Endothelial cell of umbilical vein (primary cell): Measurements from ENCODE around the gene KCNAB2. TPM values are rescaled to one million over a fixed set of nuclear protein-coding genes. Genes with fewer than 3 reads are reported as not detected.

ENCODE experiments used
- BruUV-seq: library from RNA; stranded (reverse); fragments of 400-500 nt; replicated peaks from 2 replicates; lab custom pipeline; 2021; lab: Mats Ljungman, UMichigan
- CTCF ChIA-PET: fragments of 300-600, 350-600 bp; sonication (Branson Sonifier 250); formaldehyde crosslinking; loops from one replicate; lab custom pipeline; 2021; ENCODE audit warnings: antibody characterized with exemption, inconsistent platforms; lab: Charles Lee
- POLR2A ChIA-PET: fragments of 300-600, 350-600 bp; sonication (Branson Sonifier 250); formaldehyde crosslinking; loops from one replicate; lab custom pipeline; 2021; ENCODE audit warnings: antibody characterized with exemption, inconsistent platforms; lab: Charles Lee
- DNase-seq: peaks from one replicate; pipeline ENCODE4 v3.0.0-alpha.2; 2011; ENCODE audit warnings: low read depth, low spot score
- FAIRE-seq: peaks from 2 replicates; lab custom pipeline; 2011; peaks lifted over from hg19 to GRCh38; lab: Jason Lieb, UNC
- H2AFZ ChIP-seq: 2 replicates; pipeline ENCODE4 v1.6.0; 2012; ENCODE audit warnings: low read depth, low read length, control low read depth, inconsistent platforms
- H3K27ac ChIP-seq: 2 replicates; pipeline ENCODE4 v1.5.1; 2011; ENCODE audit warnings: low read depth, mild to moderate bottlenecking, control low read depth, low read length, moderate library complexity; ENCODE audit not compliant: insufficient read depth
- H3K27me3 ChIP-seq, 2 experiments: 2 replicates each; pipeline versions ENCODE4 v1.6.0 to v1.6.1; 2011; ENCODE audit warnings: low read length in 2 of 2, mixed read lengths in 1 of 2; ENCODE audit not compliant: control insufficient read depth in 2 of 2, insufficient read depth in 2 of 2
- H3K36me3 ChIP-seq, 2 experiments: 2 replicates in 1 of 2; 3 replicates in 1 of 2; pipeline ENCODE4 v1.5.1; 2011; ENCODE audit warnings: low read length in 2 of 2, mild to moderate bottlenecking in 1 of 2, moderate library complexity in 1 of 2; ENCODE audit not compliant: control insufficient read depth in 2 of 2, insufficient read depth in 2 of 2; ENCODE audit errors: extremely low read depth in 1 of 2
- H3K4me1 ChIP-seq: 3 replicates; pipeline ENCODE4 v1.5.1; 2011; ENCODE audit warnings: mild to moderate bottlenecking, low read length; ENCODE audit not compliant: control insufficient read depth, insufficient read depth; ENCODE audit errors: extremely low read depth
- H3K4me2 ChIP-seq: 2 replicates; pipeline ENCODE4 v1.6.1; 2011; ENCODE audit warnings: low read length, control low read depth, mixed read lengths; ENCODE audit not compliant: insufficient read depth
- H3K4me3 ChIP-seq, 3 experiments: fragments of 200-600 bp in 1 of 3; sonication (generic), shearing (Covaris generic) in 1 of 3; replicated peaks in 1 of 3; 2 replicates each; pipeline ENCODE4 v1.5.1; 2011 to 2016; ENCODE audit warnings: control low read depth in 3 of 3, low read length in 3 of 3, mild to moderate bottlenecking in 2 of 3, inconsistent platforms in 1 of 3, low read depth in 1 of 3, moderate library complexity in 1 of 3; ENCODE audit not compliant: insufficient read depth in 1 of 3
- H3K79me2 ChIP-seq: 2 replicates; pipeline ENCODE4 v1.6.0; 2012; ENCODE audit warnings: low read length, inconsistent platforms; ENCODE audit not compliant: control insufficient read depth, insufficient read depth
- H3K9ac ChIP-seq: replicated peaks from 2 replicates; pipeline ENCODE3; 2011; ENCODE audit warnings: low read length, control low read depth; ENCODE audit not compliant: insufficient read depth; ENCODE audit errors: extremely low read depth
- H3K9me1 ChIP-seq: replicated peaks from 3 replicates; pipeline ENCODE4 v1.6.0; 2011; ENCODE audit warnings: mild to moderate bottlenecking, low read length; ENCODE audit not compliant: control insufficient read depth, insufficient read depth; ENCODE audit errors: extremely low read depth
- H3K9me3 ChIP-seq: replicated peaks from 2 replicates; pipeline ENCODE4 v1.5.1; 2012; ENCODE audit warnings: low read length, inconsistent platforms; ENCODE audit not compliant: control insufficient read depth, insufficient read depth
- H4K20me1 ChIP-seq: replicated peaks from 2 replicates; pipeline ENCODE3; 2011; ENCODE audit warnings: mild to moderate bottlenecking, low read length; ENCODE audit not compliant: control insufficient read depth, insufficient read depth; ENCODE audit errors: extremely low read depth
- EZH2 ChIP-seq: IDR thresholded peaks from 2 replicates; pipeline ENCODE4 v1.6.1; 2012; ENCODE audit warnings: borderline replicate concordance, low read depth, mild to moderate bottlenecking, moderate library complexity, low read length, inconsistent platforms; ENCODE audit not compliant: severe bottlenecking
- FOS ChIP-seq: IDR thresholded peaks from 2 replicates; pipeline ENCODE4 v1.6.1; 2011; ENCODE audit warnings: mild to moderate bottlenecking, low read length, moderate library complexity, borderline replicate concordance; ENCODE audit not compliant: insufficient read depth
- GATA2 ChIP-seq: IDR thresholded peaks from 2 replicates; pipeline ENCODE4 v1.7.0; 2011; ENCODE audit warnings: low read depth, mild to moderate bottlenecking, moderate library complexity, mixed read lengths, low read length; ENCODE audit not compliant: insufficient read length, insufficient read depth
- JUN ChIP-seq: IDR thresholded peaks from 2 replicates; pipeline ENCODE4 v1.6.1; 2011; ENCODE audit warnings: borderline replicate concordance, low read depth; ENCODE audit not compliant: insufficient read length, insufficient read depth
- MAX ChIP-seq: IDR thresholded peaks from 2 replicates; pipeline ENCODE4 v1.6.1; 2011; ENCODE audit not compliant: insufficient read depth, insufficient read length
- POLR2A ChIP-seq: IDR thresholded peaks from 2 replicates; pipeline ENCODE4 v1.6.1; 2012; ENCODE audit warnings: low read depth, mild to moderate bottlenecking, control low read depth, low read length
- dilution Hi-C: fragments of 300-500 bp; cut with MboI; formaldehyde crosslinking; loops from one replicate; pipeline ENCODE4 v1.15.0; 2019; ENCODE audit warnings: low sequenced_read_pairs; ENCODE audit not compliant: extremely low pct_ligation_motif_present
- intact Hi-C: fragments of 100-400 bp; cut with micrococcal nuclease; formaldehyde crosslinking; loops from one replicate; pipeline ENCODE4 v1.10.0; 2022
- polyA plus RNA-seq, 4 experiments: library from polyadenylated mRNA; depleted of rRNA in 3 of 4; stranded (reverse) in 3 of 4; unstranded in 1 of 4; fragments of >200 nt; gene quantifications; 2 replicates each; pipeline versions ENCODE4 v1.2.1 to v1.2.3, GENCODE V29; 2011 to 2012; ENCODE audit warnings: missing spikeins in 1 of 4
- total RNA-seq: library from RNA; stranded (reverse); gene quantifications from 2 replicates; pipeline ENCODE4 v1.2.3, GENCODE V29; 2021

The KCNAB2 gene
- total and polyA plus RNA-seq, 2 donors (not counting 3 experiments of a cell fraction or from before 2014, with no cell fraction given), result 2.4 to 3.8 TPM

DNA sequence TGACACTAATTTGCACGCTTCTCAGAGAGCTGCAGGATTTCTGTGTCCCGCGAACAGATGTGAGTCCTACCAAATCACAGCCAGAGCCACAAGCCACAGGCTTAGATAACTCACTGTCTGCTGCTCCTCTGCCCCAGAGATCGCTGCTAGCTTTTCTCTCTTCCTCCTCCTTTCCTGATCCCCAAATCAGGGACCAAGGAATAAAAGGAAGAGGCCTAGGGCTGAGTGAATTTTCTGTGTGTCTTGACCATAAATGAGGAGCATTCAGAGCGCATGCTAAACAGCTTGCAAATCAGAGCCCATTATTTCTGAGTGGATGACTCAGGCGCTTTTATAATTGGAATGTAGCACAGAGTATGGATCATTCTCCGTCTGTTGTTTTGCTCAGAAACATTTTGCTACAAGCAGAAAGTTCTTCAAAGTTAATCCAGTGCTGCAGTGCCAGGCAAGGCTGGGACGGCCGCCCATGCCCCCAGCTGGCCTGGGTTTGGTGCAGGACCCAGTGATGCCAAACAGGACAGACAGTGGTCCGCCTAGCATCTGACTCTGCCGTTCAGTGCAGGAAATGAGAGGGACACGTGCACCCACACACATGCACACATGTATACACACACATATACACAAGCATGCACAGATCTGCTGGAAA is 38.2 kb downstream of the KCNAB2 start:
- dilution Hi-C loops, result no loop called here
- TF ChIP-seq MAX, result no peak
- TF ChIP-seq EZH2, result no peak
- no peak for TF ChIP-seq GATA2
- TF ChIP-seq JUN, result no peak
- no peak for TF ChIP-seq POLR2A
- TF ChIP-seq FOS, result no peak
- Histone ChIP-seq H3K4me1 (no peaks in the 10 kb centered on the region), H3K4me2 (no peak overlapping the region), H3K9me1 (no peaks in the 10 kb centered on the region), H3K27ac (no peak overlapping the region), H3K27me3 (no peaks in the 10 kb centered on the region), H2AFZ (no peak overlapping the region), H3K4me3 (no peak overlapping the region), H3K9me3 (no peaks in the 10 kb centered on the region), H3K9ac (no peak overlapping the region), H3K36me3 (no peaks in the 10 kb centered on the region), H4K20me1 (no peaks in the 10 kb centered on the region), H3K79me2 (no peaks in the 10 kb centered on the region)
- BruUV-seq, result no TSS peak
- CTCF ChIA-PET, result interaction anchor here (1.6 to 1.8 kb wide), 2 partner anchors 31 to 42 kb away, joined by 3 to 6 read pairs; no protein-coding TSS in a partner anchor
- no peak for DNase-seq
- FAIRE-seq, result no peak
- intact Hi-C loops, result no loop called here
- POLR2A ChIA-PET, result no interaction called here
